Endothelial cell of umbilical vein (primary cell): ENCODE measurements around the gene SLC30A7. TPM values are rescaled to one million over a fixed set of nuclear protein-coding genes. Genes with fewer than 3 reads are reported as not detected.

Experiments used
- BruUV-seq: library from RNA; stranded (reverse); fragments of 400-500 nt; replicated peaks from 2 replicates; lab custom pipeline; 2021; lab: Mats Ljungman, UMichigan
- CTCF ChIA-PET: fragments of 300-600, 350-600 bp; sonication (Branson Sonifier 250); formaldehyde crosslinking; loops from one replicate; lab custom pipeline; 2021; ENCODE audit warnings: antibody characterized with exemption, inconsistent platforms; lab: Charles Lee
- POLR2A ChIA-PET: fragments of 300-600, 350-600 bp; sonication (Branson Sonifier 250); formaldehyde crosslinking; loops from one replicate; lab custom pipeline; 2021; ENCODE audit warnings: antibody characterized with exemption, inconsistent platforms; lab: Charles Lee
- DNase-seq: peaks from one replicate; pipeline ENCODE4 v3.0.0-alpha.2; 2011; ENCODE audit warnings: low read depth, low spot score
- FAIRE-seq: peaks from 2 replicates; lab custom pipeline; 2011; peaks lifted over from hg19 to GRCh38; lab: Jason Lieb, UNC
- H2AFZ ChIP-seq: 2 replicates; pipeline ENCODE4 v1.6.0; 2012; ENCODE audit warnings: low read depth, low read length, control low read depth, inconsistent platforms
- H3K27ac ChIP-seq: 2 replicates; pipeline ENCODE4 v1.5.1; 2011; ENCODE audit warnings: low read depth, mild to moderate bottlenecking, control low read depth, low read length, moderate library complexity; ENCODE audit not compliant: insufficient read depth
- H3K27me3 ChIP-seq, 2 experiments: 2 replicates each; pipeline versions ENCODE4 v1.6.0 to v1.6.1; 2011; ENCODE audit warnings: low read length in 2 of 2, mixed read lengths in 1 of 2; ENCODE audit not compliant: control insufficient read depth in 2 of 2, insufficient read depth in 2 of 2
- H3K36me3 ChIP-seq, 2 experiments: 2 replicates in 1 of 2; 3 replicates in 1 of 2; pipeline ENCODE4 v1.5.1; 2011; ENCODE audit warnings: low read length in 2 of 2, mild to moderate bottlenecking in 1 of 2, moderate library complexity in 1 of 2; ENCODE audit not compliant: control insufficient read depth in 2 of 2, insufficient read depth in 2 of 2; ENCODE audit errors: extremely low read depth in 1 of 2
- H3K4me1 ChIP-seq: 3 replicates; pipeline ENCODE4 v1.5.1; 2011; ENCODE audit warnings: mild to moderate bottlenecking, low read length; ENCODE audit not compliant: control insufficient read depth, insufficient read depth; ENCODE audit errors: extremely low read depth
- H3K4me2 ChIP-seq: 2 replicates; pipeline ENCODE4 v1.6.1; 2011; ENCODE audit warnings: low read length, control low read depth, mixed read lengths; ENCODE audit not compliant: insufficient read depth
- H3K4me3 ChIP-seq, 3 experiments: fragments of 200-600 bp in 1 of 3; sonication (generic), shearing (Covaris generic) in 1 of 3; replicated peaks in 1 of 3; 2 replicates each; pipeline ENCODE4 v1.5.1; 2011 to 2016; ENCODE audit warnings: control low read depth in 3 of 3, low read length in 3 of 3, mild to moderate bottlenecking in 2 of 3, inconsistent platforms in 1 of 3, low read depth in 1 of 3, moderate library complexity in 1 of 3; ENCODE audit not compliant: insufficient read depth in 1 of 3
- H3K79me2 ChIP-seq: 2 replicates; pipeline ENCODE4 v1.6.0; 2012; ENCODE audit warnings: low read length, inconsistent platforms; ENCODE audit not compliant: control insufficient read depth, insufficient read depth
- H3K9ac ChIP-seq: replicated peaks from 2 replicates; pipeline ENCODE3; 2011; ENCODE audit warnings: low read length, control low read depth; ENCODE audit not compliant: insufficient read depth; ENCODE audit errors: extremely low read depth
- H3K9me1 ChIP-seq: replicated peaks from 3 replicates; pipeline ENCODE4 v1.6.0; 2011; ENCODE audit warnings: mild to moderate bottlenecking, low read length; ENCODE audit not compliant: control insufficient read depth, insufficient read depth; ENCODE audit errors: extremely low read depth
- H3K9me3 ChIP-seq: replicated peaks from 2 replicates; pipeline ENCODE4 v1.5.1; 2012; ENCODE audit warnings: low read length, inconsistent platforms; ENCODE audit not compliant: control insufficient read depth, insufficient read depth
- H4K20me1 ChIP-seq: replicated peaks from 2 replicates; pipeline ENCODE3; 2011; ENCODE audit warnings: mild to moderate bottlenecking, low read length; ENCODE audit not compliant: control insufficient read depth, insufficient read depth; ENCODE audit errors: extremely low read depth
- CTCF ChIP-seq, 2 donors: IDR thresholded peaks; 1 replicate in 1 of 2; 2 replicates in 1 of 2; pipeline ENCODE4 v1.5.1; 2011; ENCODE audit warnings: low read length in 2 of 2, mild to moderate bottlenecking in 2 of 2, moderate library complexity in 2 of 2, control low read depth in 1 of 2, inconsistent platforms in 1 of 2, low read depth in 1 of 2; ENCODE audit not compliant: insufficient read depth in 1 of 2; ENCODE audit errors: extremely low read depth in 1 of 2
- EZH2 ChIP-seq: IDR thresholded peaks from 2 replicates; pipeline ENCODE4 v1.6.1; 2012; ENCODE audit warnings: borderline replicate concordance, low read depth, mild to moderate bottlenecking, moderate library complexity, low read length, inconsistent platforms; ENCODE audit not compliant: severe bottlenecking
- FOS ChIP-seq: IDR thresholded peaks from 2 replicates; pipeline ENCODE4 v1.6.1; 2011; ENCODE audit warnings: mild to moderate bottlenecking, low read length, moderate library complexity, borderline replicate concordance; ENCODE audit not compliant: insufficient read depth
- GATA2 ChIP-seq: IDR thresholded peaks from 2 replicates; pipeline ENCODE4 v1.7.0; 2011; ENCODE audit warnings: low read depth, mild to moderate bottlenecking, moderate library complexity, mixed read lengths, low read length; ENCODE audit not compliant: insufficient read length, insufficient read depth
- JUN ChIP-seq: IDR thresholded peaks from 2 replicates; pipeline ENCODE4 v1.6.1; 2011; ENCODE audit warnings: borderline replicate concordance, low read depth; ENCODE audit not compliant: insufficient read length, insufficient read depth
- MAX ChIP-seq: IDR thresholded peaks from 2 replicates; pipeline ENCODE4 v1.6.1; 2011; ENCODE audit not compliant: insufficient read depth, insufficient read length
- MYC ChIP-seq: IDR thresholded peaks from one replicate; pipeline ENCODE4 v1.6.1; 2011; ENCODE audit warnings: mild to moderate bottlenecking, low read depth, low read length
- POLR2A ChIP-seq: IDR thresholded peaks from 2 replicates; pipeline ENCODE4 v1.6.1; 2012; ENCODE audit warnings: low read depth, mild to moderate bottlenecking, control low read depth, low read length
- POLR2AphosphoS5 ChIP-seq: IDR thresholded peaks from 2 replicates; pipeline ENCODE4 v1.6.1; 2012; ENCODE audit warnings: low read depth, mild to moderate bottlenecking, control low read depth, low read length, moderate library complexity; ENCODE audit not compliant: insufficient read depth
- dilution Hi-C: fragments of 300-500 bp; cut with MboI; formaldehyde crosslinking; loops from one replicate; pipeline ENCODE4 v1.15.0; 2019; ENCODE audit warnings: low sequenced_read_pairs; ENCODE audit not compliant: extremely low pct_ligation_motif_present
- intact Hi-C: fragments of 100-400 bp; cut with micrococcal nuclease; formaldehyde crosslinking; loops from one replicate; pipeline ENCODE4 v1.10.0; 2022
- polyA plus RNA-seq, 4 experiments: library from polyadenylated mRNA; depleted of rRNA in 3 of 4; stranded (reverse) in 3 of 4; unstranded in 1 of 4; fragments of >200 nt; gene quantifications; 2 replicates each; pipeline versions ENCODE4 v1.2.1 to v1.2.3, GENCODE V29; 2011 to 2012; ENCODE audit warnings: missing spikeins in 1 of 4
- total RNA-seq: library from RNA; stranded (reverse); gene quantifications from 2 replicates; pipeline ENCODE4 v1.2.3, GENCODE V29; 2021

The SLC30A7 gene
- total and polyA plus RNA-seq, 2 donors (not counting 3 experiments of a cell fraction or from before 2014, with no cell fraction given), result 9.3 to 38.6 TPM

GRCh38 chr1:100950337-100950736 lies 54.4 kb downstream of the SLC30A7 start:
- BruUV-seq, result no TSS peak
- dilution Hi-C loops, result no loop called here
- POLR2A ChIA-PET, result interaction anchor here (1.0 kb wide), 1 partner anchor 9 kb away, joined by 4 read pairs; no protein-coding TSS in a partner anchor

More at GRCh38 chr1:100950337-100950736, 54.4 kb downstream of the SLC30A7 start:
- FAIRE-seq, result no peak
- TF ChIP-seq FOS (no peak), JUN (no peak), MYC (no peak), EZH2 (no peak), CTCF (IDR thresholded peaks at IDR 0.05; ENCODE audit: extremely low read depth in 1 of 2, insufficient read depth in 1 of 2, low read depth in 1 of 2, low read length in 2 of 2) (no peak), MAX (no peak), POLR2AphosphoS5 (no peak), GATA2 (no peak), POLR2A (no peak)
- CTCF ChIA-PET, result interaction anchor here (1.1 to 1.2 kb wide), 2 partner anchors 9 to 359 kb away, joined by 3 read pairs; no protein-coding TSS in a partner anchor
- Histone ChIP-seq H2AFZ (no peak overlapping the region), H3K79me2 (peaks cover 11% of the 10 kb centered on the region), H3K4me3 (no peak overlapping the region), H3K9ac (no peak overlapping the region), H3K27me3 (no peaks in the 10 kb centered on the region), H3K4me1 (peaks cover 19% of the 10 kb centered on the region), H3K9me1 (no peaks in the 10 kb centered on the region), H3K9me3 (no peaks in the 10 kb centered on the region), H3K36me3 (peaks cover 0 to 4% of the 10 kb centered on the region in 2 experiments), H3K27ac (no peak overlapping the region), H3K4me2 (no peak overlapping the region), H4K20me1 (no peaks in the 10 kb centered on the region)
- no peak for DNase-seq
- intact Hi-C loops, result no loop called here
